ENCODE data around the gene UBQLN4. TPM values are rescaled to one million over a fixed set of nuclear protein-coding genes. Genes with fewer than 3 reads are reported as not detected.

The UBQLN4 gene
- total RNA-seq, 1 donor from 2014 or later: 61.9 TPM

GRCh38 chr1:156082309-156083091 lies 28.9 kb upstream of the UBQLN4 start, which contains the start of gene MEX3A:
Gene MEX3A (minus strand): TSS chr1:156082465. CDS start chr1:156081998, 467 bp downstream.
- Mint-ChIP-seq H3K27me3 (ENCODE audit: low read depth) (no peaks in the 10 kb centered on the region), H3K9me3 (no peaks in the 10 kb centered on the region), H3K4me1 (peaks cover 66% of the 10 kb centered on the region), H3K36me3 (peaks cover 8% of the 10 kb centered on the region), H3K27ac (peak within 1 kb of the TSS; percentile 98), H3K4me3 (peak within 1 kb of the TSS; percentile 98)
- DNase-seq (ENCODE audit: low spot score in 2 of 2, unreplicated experiment in 2 of 2): peak; percentile 83 to 93
- TF ChIP-seq CTCF (IDR thresholded peaks at IDR 0.05; ENCODE audit: unreplicated experiment): no peak

GRCh38 chr1:156081917-156082308 lies 28.3 kb upstream of the UBQLN4 start:
- DNase-seq (ENCODE audit: low spot score in 2 of 2, unreplicated experiment in 2 of 2): no peak
- Mint-ChIP-seq H3K4me3 (peak overlapping the region; percentile 92), H3K36me3 (peaks cover 12% of the 10 kb centered on the region), H3K9me3 (no peaks in the 10 kb centered on the region), H3K27me3 (ENCODE audit: low read depth) (no peaks in the 10 kb centered on the region), H3K4me1 (peaks cover 68% of the 10 kb centered on the region), H3K27ac (peak overlapping the region; percentile 96)
- TF ChIP-seq CTCF (IDR thresholded peaks at IDR 0.05; ENCODE audit: unreplicated experiment): no peak

GRCh38 chr1:156081180-156081916 lies 27.8 kb upstream of the UBQLN4 start:
- Mint-ChIP-seq H3K4me3 (peak overlapping the region; percentile 98), H3K9me3 (no peaks in the 10 kb centered on the region), H3K36me3 (peaks cover 13% of the 10 kb centered on the region), H3K27ac (peak overlapping the region; percentile 97), H3K27me3 (ENCODE audit: low read depth) (no peaks in the 10 kb centered on the region), H3K4me1 (peaks cover 63% of the 10 kb centered on the region)
- no peak for TF ChIP-seq CTCF (IDR thresholded peaks at IDR 0.05; ENCODE audit: unreplicated experiment)
- DNase-seq (ENCODE audit: low spot score in 2 of 2, unreplicated experiment in 2 of 2): no peak

- no peaks in the 10 kb centered on the region for H3K27me3 Mint-ChIP-seq (ENCODE audit: low read depth)
- peak overlapping the region; percentile 98 for H3K4me3 Mint-ChIP-seq
- peak overlapping the region; percentile 97 for H3K27ac Mint-ChIP-seq
- TF ChIP-seq CTCF (IDR thresholded peaks at IDR 0.05; ENCODE audit: unreplicated experiment): no peak
- no peaks in the 10 kb centered on the region for H3K9me3 Mint-ChIP-seq
- peaks cover 60% of the 10 kb centered on the region for H3K4me1 Mint-ChIP-seq
- H3K36me3 Mint-ChIP-seq: peaks cover 13% of the 10 kb centered on the region
- DNase-seq (ENCODE audit: low spot score in 2 of 2, unreplicated experiment in 2 of 2): no peak
Observed at GRCh38 chr1:156080863-156081179, 27.2 kb upstream of the UBQLN4 start.

GRCh38 chr1:156080241-156080862 lies 26.8 kb upstream of the UBQLN4 start:
- peaks cover 16% of the 10 kb centered on the region for H3K36me3 Mint-ChIP-seq
- H3K27me3 Mint-ChIP-seq (ENCODE audit: low read depth): no peaks in the 10 kb centered on the region
- H3K9me3 Mint-ChIP-seq: no peaks in the 10 kb centered on the region
- no peak for TF ChIP-seq CTCF (IDR thresholded peaks at IDR 0.05; ENCODE audit: unreplicated experiment)
- no peak for DNase-seq (ENCODE audit: low spot score in 2 of 2, unreplicated experiment in 2 of 2)
- H3K4me3 Mint-ChIP-seq: peak overlapping the region; percentile 98
- peak overlapping the region; percentile 97 for H3K27ac Mint-ChIP-seq
- H3K4me1 Mint-ChIP-seq: peaks cover 63% of the 10 kb centered on the region
